Adrenal gland (tissue), 5 donors: ENCODE measurements around the gene ATAD3B.

Experiments
- POLR2A ChIP-seq, 2 donors: fragments of 450-650 bp; IDR thresholded peaks; one replicate each; pipeline ENCODE4 v1.6.1; 2017; ENCODE audit warnings: antibody characterized with exemption in 2 of 2, mild to moderate bottlenecking in 2 of 2, moderate library complexity in 1 of 2
- TF ChIP-seq, protein P1 (sequence below), 6 experiments: fragments of 450-650 bp in 4 of 6; fragments of 200-600 bp in 2 of 6; sonication (generic) in 1 of 6; IDR thresholded peaks; 1 replicate in 5 of 6; 2 replicates in 1 of 6; pipeline versions ENCODE4 v1.5.1 to v1.8.0; 2016 to 2021; ENCODE audit warnings: antibody characterized with exemption in 6 of 6, mild to moderate bottlenecking in 2 of 6, moderate library complexity in 1 of 6
- donor health status: DM: no; HTN: no; CAD: no.

DNA sequence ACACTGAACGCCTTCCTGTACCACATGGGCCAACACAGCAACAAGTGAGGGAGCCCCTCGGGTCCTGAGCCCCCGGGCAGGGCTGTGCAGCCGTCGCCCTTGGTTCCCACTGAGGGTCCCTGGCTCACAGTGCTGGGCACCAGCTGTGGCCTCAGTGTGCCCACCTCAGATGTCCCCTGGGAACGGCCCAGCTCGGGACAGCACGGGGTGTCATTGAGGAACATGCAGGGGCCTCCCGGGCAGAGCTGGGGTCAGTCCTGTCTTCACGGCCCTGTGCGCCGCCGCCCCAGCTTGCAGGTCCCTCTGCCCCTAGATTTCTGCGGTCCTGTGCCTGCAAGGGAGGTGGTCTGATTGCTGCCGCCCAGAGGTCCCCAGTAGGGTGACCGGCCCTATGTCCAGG is 17.7 kb downstream of the ATAD3B start:
- TF ChIP-seq, protein P1, sequence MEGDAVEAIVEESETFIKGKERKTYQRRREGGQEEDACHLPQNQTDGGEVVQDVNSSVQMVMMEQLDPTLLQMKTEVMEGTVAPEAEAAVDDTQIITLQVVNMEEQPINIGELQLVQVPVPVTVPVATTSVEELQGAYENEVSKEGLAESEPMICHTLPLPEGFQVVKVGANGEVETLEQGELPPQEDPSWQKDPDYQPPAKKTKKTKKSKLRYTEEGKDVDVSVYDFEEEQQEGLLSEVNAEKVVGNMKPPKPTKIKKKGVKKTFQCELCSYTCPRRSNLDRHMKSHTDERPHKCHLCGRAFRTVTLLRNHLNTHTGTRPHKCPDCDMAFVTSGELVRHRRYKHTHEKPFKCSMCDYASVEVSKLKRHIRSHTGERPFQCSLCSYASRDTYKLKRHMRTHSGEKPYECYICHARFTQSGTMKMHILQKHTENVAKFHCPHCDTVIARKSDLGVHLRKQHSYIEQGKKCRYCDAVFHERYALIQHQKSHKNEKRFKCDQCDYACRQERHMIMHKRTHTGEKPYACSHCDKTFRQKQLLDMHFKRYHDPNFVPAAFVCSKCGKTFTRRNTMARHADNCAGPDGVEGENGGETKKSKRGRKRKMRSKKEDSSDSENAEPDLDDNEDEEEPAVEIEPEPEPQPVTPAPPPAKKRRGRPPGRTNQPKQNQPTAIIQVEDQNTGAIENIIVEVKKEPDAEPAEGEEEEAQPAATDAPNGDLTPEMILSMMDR (IDR thresholded peaks at IDR 0.05) = no peak
- no peak for TF ChIP-seq POLR2A (IDR thresholded peaks at IDR 0.05)
